GM13977 (cell line): ENCODE results near the gene ARHGEF6.
"Not testable (repeated sequence)": the region's sequence is repeated elsewhere in the genome, so short reads cannot be mapped to it uniquely, and the experiment has no call there.

Experiments used
- DNase-seq: peaks from one replicate; pipeline ENCODE4 v3.0.0; 2012; ENCODE audit warnings: low spot score
- CTCF ChIP-seq: IDR thresholded peaks from 2 replicates; pipeline ENCODE4 v1.5.1; 2012; ENCODE audit warnings: mild to moderate bottlenecking, control low read depth; ENCODE audit not compliant: insufficient read depth; ENCODE audit errors: extremely low read depth, missing control alignments
- in situ Hi-C: fragments of 300-500 bp; cut with MboI; formaldehyde crosslinking; loops from one replicate; pipeline ENCODE4 v1.12.0; 2022; ENCODE audit warnings: low sequenced_read_pairs, low pct_unique_long_range_greater_than_20kb, mixed read lengths, inconsistent platforms; ENCODE audit not compliant: unreplicated experiment

The ARHGEF6 gene

GRCh38 chrX:136781180-136781797 lies 557 bp upstream of the ARHGEF6 start:
- no peak for DNase-seq
- no peak for TF ChIP-seq CTCF
- in situ Hi-C loops = no loop called here

DNA sequence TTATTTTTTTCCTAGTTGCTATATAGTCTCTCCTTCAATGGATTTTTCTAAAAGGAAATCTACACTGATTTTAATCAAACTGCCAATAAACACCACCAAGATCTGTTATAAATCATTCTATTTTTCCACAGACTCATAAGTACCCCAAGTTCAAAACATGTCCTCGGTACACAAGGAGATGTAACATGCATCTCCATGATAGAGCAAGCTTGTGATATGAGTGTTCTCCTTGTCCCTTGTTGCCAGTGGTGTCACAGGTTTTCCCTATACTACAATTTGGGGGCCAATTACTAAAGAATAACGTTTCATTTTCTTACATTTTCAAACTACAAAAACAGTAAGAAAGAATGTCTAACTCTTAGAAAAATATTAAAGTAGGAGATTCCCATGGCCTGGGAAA lies 491 bp downstream of the ARHGEF6 start:
- no peak for TF ChIP-seq CTCF
- in situ Hi-C loops = no loop called here
- DNase-seq = no peak

DNA sequence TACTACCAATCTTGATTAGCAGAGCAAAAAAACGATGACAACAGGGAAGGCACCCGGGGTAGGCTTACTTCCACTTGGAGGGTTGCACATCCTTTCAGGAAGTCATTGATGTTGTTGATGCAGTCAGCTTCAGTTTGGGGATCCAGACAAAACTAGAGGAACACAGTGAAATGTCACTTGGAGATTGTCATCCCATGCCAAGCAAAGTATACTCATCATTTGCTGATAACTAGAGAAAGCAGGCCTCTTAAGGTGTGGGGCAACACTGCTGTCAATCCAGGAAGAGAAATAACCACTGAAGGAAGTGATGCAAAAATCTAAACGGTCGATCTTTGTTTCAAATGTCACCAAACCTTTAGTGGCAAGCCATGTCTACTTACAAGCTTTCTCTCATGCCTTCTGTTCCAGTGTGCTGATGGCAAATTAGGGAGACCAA lies 1.4 kb downstream of the ARHGEF6 start:
- DNase-seq = no peak
- in situ Hi-C loops = no loop called here
- no peak for TF ChIP-seq CTCF

- in situ Hi-C loops = no loop called here
- DNase-seq = no peak
- TF ChIP-seq CTCF = no peak
These were observed 1.8 kb downstream of the ARHGEF6 start for GRCh38 chrX:136778916-136779315.

GRCh38 chrX:136778020-136778419 lies 2.7 kb downstream of the ARHGEF6 start:
- no peak for TF ChIP-seq CTCF
- in situ Hi-C loops = no loop called here
- DNase-seq = no peak

DNA sequence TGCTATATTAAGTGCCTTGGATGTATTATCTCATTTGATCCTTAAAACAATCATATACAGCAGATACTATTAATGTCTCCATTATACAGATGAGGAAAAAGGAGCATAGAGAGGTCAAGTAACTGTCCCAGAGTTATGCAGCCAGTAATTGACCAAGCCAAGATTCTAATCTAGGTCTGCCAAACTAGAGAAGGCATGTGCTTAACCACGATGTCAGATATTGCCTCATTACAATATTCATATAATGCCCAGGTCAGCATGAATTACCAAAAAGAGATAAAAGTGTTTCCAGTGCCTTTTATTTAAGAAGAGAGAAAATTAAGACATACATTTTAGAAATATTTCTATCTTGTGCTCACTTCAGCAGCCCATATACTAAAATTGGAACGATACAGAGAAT lies 7.1 kb downstream of the ARHGEF6 start:
- in situ Hi-C loops = no loop called here
- no peak for DNase-seq

DNA sequence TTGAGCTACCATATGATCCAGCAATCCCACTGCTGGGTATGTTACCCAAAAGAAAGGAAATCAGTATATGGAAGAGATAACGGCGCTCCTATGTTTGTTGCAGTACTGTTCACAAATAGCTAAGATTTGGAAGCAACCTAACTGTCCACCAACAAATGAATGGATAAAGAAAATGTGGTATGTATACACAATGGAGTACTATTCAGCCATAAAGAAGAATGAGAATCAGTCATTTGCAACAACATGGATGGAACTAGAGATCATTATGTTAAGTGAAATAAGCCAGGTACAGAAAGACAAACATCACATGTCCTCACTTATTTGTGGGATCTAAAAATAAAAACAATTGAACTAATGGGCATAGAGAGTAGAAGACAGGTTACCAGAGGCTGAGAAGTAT lies 8.9 kb downstream of the ARHGEF6 start:
- in situ Hi-C loops, DNase-seq: not testable (repeated sequence)

More for the DNA sequence above, 7.1 kb downstream of the ARHGEF6 start:
- TF ChIP-seq CTCF = no peak
